ENCODE data around the gene PHIP. TPM values are rescaled to one million over a fixed set of nuclear protein-coding genes. Genes with fewer than 3 reads are reported as not detected.

Gene PHIP
- total RNA-seq, 1 donor from 2014 or later = 29.6 TPM

DNA sequence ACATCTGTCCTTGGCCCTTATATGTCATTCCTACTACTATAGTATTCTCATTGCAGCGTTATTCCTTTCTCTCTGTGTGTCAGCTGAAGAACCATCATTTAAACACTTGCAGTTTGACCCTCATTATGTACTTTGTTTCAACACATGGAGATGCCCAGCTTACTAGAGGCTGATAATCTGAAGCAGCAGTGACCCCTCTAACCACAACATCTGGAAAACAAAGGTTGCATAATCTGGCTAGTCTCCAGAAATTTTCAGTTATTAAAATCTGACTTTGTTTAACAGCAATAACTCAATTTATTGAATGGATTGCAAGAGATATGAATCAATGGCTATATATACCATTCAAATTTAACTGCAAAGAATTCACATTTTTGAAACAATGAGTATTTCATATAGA, 6.6 kb upstream of the PHIP start:
- H3K36me3 ChIP-seq (ENCODE audit: insufficient read depth, low read length) = no peaks in the 10 kb centered on the region
- H3K4me3 Mint-ChIP-seq (ENCODE audit: unreplicated experiment) = no peak overlapping the region
- H3K9me3 ChIP-seq (ENCODE audit: insufficient read depth, low read depth, low read length) = no peaks in the 10 kb centered on the region
- no peaks in the 10 kb centered on the region for H4K20me1 ChIP-seq (ENCODE audit: insufficient read depth, low read length)
- peaks cover 1% of the 10 kb centered on the region for H3K27me3 Mint-ChIP-seq (ENCODE audit: low read depth, unreplicated experiment)
- FAIRE-seq (no peak), DNase-seq (ENCODE audit: low read depth) (no peak)
- no peak overlapping the region for H3K4me3 ChIP-seq (ENCODE audit: insufficient read depth, low read depth, low read length)
- no peak overlapping the region for H3K4me2 ChIP-seq (ENCODE audit: low read length)
- no peak overlapping the region for H3K9ac ChIP-seq (ENCODE audit: low read length)
- no peaks in the 10 kb centered on the region for H3K9me3 Mint-ChIP-seq (ENCODE audit: unreplicated experiment)
- H3K36me3 Mint-ChIP-seq (ENCODE audit: low read depth, unreplicated experiment) = no peaks in the 10 kb centered on the region
- no peak overlapping the region for H2AFZ ChIP-seq (ENCODE audit: low read depth, low read length)
- H3K27ac ChIP-seq (ENCODE audit: low read depth, low read length) = no peak overlapping the region
- H3K4me1 Mint-ChIP-seq (ENCODE audit: low read depth, unreplicated experiment) = peaks cover 2% of the 10 kb centered on the region
- no peaks in the 10 kb centered on the region for H3K4me1 ChIP-seq (ENCODE audit: insufficient read depth, low read length)
- H3K79me2 ChIP-seq (ENCODE audit: insufficient read depth, low read length) = no peaks in the 10 kb centered on the region
- no peaks in the 10 kb centered on the region for H3K27me3 ChIP-seq (ENCODE audit: insufficient read depth, low read length)
- no peak overlapping the region for H3K27ac Mint-ChIP-seq (ENCODE audit: unreplicated experiment)
- no peak for TF ChIP-seq EZH2 (IDR thresholded peaks at IDR 0.05; ENCODE audit: insufficient read depth, low read length)

DNA sequence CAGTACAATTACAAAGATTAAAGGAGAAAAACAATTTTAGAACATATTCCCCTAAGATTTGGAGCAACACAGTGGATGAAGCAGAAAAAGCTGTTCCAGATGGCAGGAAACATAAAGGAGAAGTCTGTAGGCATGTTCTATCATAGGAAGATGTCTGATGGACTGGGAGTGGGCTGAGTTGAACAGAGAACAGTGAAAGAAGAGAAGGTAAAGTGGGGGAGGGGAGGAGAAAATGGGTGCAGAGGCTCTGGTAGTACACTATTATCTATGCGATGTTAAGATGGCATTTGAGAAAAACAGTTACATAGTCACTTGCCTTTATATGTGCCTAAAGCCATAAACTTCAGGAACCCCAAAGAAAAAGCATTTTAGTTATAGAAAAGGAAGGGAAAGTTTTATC, 4.2 kb upstream of the PHIP start:
- H3K4me3 Mint-ChIP-seq (ENCODE audit: unreplicated experiment) = no peak overlapping the region
- H3K27me3 Mint-ChIP-seq (ENCODE audit: low read depth, unreplicated experiment) = no peaks in the 10 kb centered on the region

DNA sequence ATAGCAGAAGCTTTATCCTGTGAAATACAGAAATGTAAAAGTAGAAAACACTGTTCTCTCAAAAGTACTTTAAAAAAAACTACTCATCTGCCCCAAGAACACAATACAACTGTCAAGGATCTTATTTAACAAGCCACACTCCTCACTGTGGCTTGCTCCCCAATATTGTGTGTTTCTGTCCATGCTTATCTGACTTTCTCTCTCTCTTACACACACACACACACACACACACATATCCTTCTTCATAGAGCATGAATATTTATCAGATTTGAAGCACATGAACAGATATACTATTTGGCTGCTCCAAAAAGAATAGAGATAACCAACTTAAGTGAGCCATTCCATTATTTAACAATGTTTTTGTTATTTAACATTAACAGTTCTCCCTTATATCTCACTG, 3.6 kb upstream of the PHIP start:
- H3K4me1 Mint-ChIP-seq (ENCODE audit: low read depth, unreplicated experiment) = peaks cover 2% of the 10 kb centered on the region
- no peak overlapping the region for H3K9ac ChIP-seq (ENCODE audit: low read length)
- DNase-seq (ENCODE audit: low read depth) = no peak
- H3K9me3 ChIP-seq (ENCODE audit: insufficient read depth, low read depth, low read length) = no peaks in the 10 kb centered on the region
- no peak overlapping the region for H3K27ac Mint-ChIP-seq (ENCODE audit: unreplicated experiment)
- no peaks in the 10 kb centered on the region for H3K36me3 ChIP-seq (ENCODE audit: insufficient read depth, low read length)
- no peak for TF ChIP-seq EZH2 (IDR thresholded peaks at IDR 0.05; ENCODE audit: insufficient read depth, low read length)
- TF ChIP-seq, protein P1, sequence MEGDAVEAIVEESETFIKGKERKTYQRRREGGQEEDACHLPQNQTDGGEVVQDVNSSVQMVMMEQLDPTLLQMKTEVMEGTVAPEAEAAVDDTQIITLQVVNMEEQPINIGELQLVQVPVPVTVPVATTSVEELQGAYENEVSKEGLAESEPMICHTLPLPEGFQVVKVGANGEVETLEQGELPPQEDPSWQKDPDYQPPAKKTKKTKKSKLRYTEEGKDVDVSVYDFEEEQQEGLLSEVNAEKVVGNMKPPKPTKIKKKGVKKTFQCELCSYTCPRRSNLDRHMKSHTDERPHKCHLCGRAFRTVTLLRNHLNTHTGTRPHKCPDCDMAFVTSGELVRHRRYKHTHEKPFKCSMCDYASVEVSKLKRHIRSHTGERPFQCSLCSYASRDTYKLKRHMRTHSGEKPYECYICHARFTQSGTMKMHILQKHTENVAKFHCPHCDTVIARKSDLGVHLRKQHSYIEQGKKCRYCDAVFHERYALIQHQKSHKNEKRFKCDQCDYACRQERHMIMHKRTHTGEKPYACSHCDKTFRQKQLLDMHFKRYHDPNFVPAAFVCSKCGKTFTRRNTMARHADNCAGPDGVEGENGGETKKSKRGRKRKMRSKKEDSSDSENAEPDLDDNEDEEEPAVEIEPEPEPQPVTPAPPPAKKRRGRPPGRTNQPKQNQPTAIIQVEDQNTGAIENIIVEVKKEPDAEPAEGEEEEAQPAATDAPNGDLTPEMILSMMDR (IDR thresholded peaks at IDR 0.05; ENCODE audit: insufficient read depth, low read depth, low read length) = no peak
- no peaks in the 10 kb centered on the region for H3K27me3 ChIP-seq (ENCODE audit: insufficient read depth, low read length)
- no peaks in the 10 kb centered on the region for H4K20me1 ChIP-seq (ENCODE audit: insufficient read depth, low read length)
- no peak for FAIRE-seq
- H3K79me2 ChIP-seq (ENCODE audit: insufficient read depth, low read length) = no peaks in the 10 kb centered on the region
- no peak overlapping the region for H3K4me3 ChIP-seq (ENCODE audit: insufficient read depth, low read depth, low read length)
- no peaks in the 10 kb centered on the region for H3K9me3 Mint-ChIP-seq (ENCODE audit: unreplicated experiment)
- no peaks in the 10 kb centered on the region for H3K27me3 Mint-ChIP-seq (ENCODE audit: low read depth, unreplicated experiment)
- H3K36me3 Mint-ChIP-seq (ENCODE audit: low read depth, unreplicated experiment) = no peaks in the 10 kb centered on the region
- no peak overlapping the region for H3K4me3 Mint-ChIP-seq (ENCODE audit: unreplicated experiment)
- no peak overlapping the region for H3K27ac ChIP-seq (ENCODE audit: low read depth, low read length)
- no peak overlapping the region for H3K4me2 ChIP-seq (ENCODE audit: low read length)
- H2AFZ ChIP-seq (ENCODE audit: low read depth, low read length) = no peak overlapping the region
- H3K4me1 ChIP-seq (ENCODE audit: insufficient read depth, low read length) = no peaks in the 10 kb centered on the region

More for the DNA sequence above, 4.2 kb upstream of the PHIP start:
- H3K4me1 Mint-ChIP-seq (ENCODE audit: low read depth, unreplicated experiment) = peaks cover 2% of the 10 kb centered on the region
- Histone ChIP-seq H3K36me3 (ENCODE audit: insufficient read depth, low read length) (no peaks in the 10 kb centered on the region), H4K20me1 (ENCODE audit: insufficient read depth, low read length) (no peaks in the 10 kb centered on the region), H3K9me3 (ENCODE audit: insufficient read depth, low read depth, low read length) (no peaks in the 10 kb centered on the region), H3K4me1 (ENCODE audit: insufficient read depth, low read length) (no peaks in the 10 kb centered on the region), H3K79me2 (ENCODE audit: insufficient read depth, low read length) (no peaks in the 10 kb centered on the region), H3K27ac (ENCODE audit: low read depth, low read length) (no peak overlapping the region), H3K4me3 (ENCODE audit: insufficient read depth, low read depth, low read length) (no peak overlapping the region), H3K4me2 (ENCODE audit: low read length) (no peak overlapping the region), H3K27me3 (ENCODE audit: insufficient read depth, low read length) (no peaks in the 10 kb centered on the region), H3K9ac (ENCODE audit: low read length) (no peak overlapping the region), H2AFZ (ENCODE audit: low read depth, low read length) (no peak overlapping the region)
- no peak for DNase-seq (ENCODE audit: low read depth)
- FAIRE-seq = no peak
- no peaks in the 10 kb centered on the region for H3K36me3 Mint-ChIP-seq (ENCODE audit: low read depth, unreplicated experiment)
- no peaks in the 10 kb centered on the region for H3K9me3 Mint-ChIP-seq (ENCODE audit: unreplicated experiment)
- no peak for TF ChIP-seq EZH2 (IDR thresholded peaks at IDR 0.05; ENCODE audit: insufficient read depth, low read length)
- TF ChIP-seq, protein P1 (IDR thresholded peaks at IDR 0.05; ENCODE audit: insufficient read depth, low read depth, low read length) = no peak
- H3K27ac Mint-ChIP-seq (ENCODE audit: unreplicated experiment) = no peak overlapping the region

Measured in astrocyte (in vitro differentiated cells and primary cell).